GM12878 (cell line): ENCODE results near the gene PTPRM. TPM values are rescaled to one million over a fixed set of nuclear protein-coding genes. Genes with fewer than 3 reads are reported as not detected.

Experiments used
- ATAC-seq: fragments of 200-7000 bp; cut with Tn5 transposase; 3 replicates; pipeline ENCODE4 v1.9.1; 2020; ENCODE audit warnings: mild to moderate bottlenecking, moderate library complexity
- BruUV-seq: library from RNA; stranded (reverse); fragments of 400-500 nt; replicated peaks from 2 replicates; lab custom pipeline; 2021; lab: Mats Ljungman, UMichigan
- CTCF ChIA-PET: fragments of 300-600 bp; sonication (Branson Sonifier 250); formaldehyde crosslinking; extraction: SDS; loops from one replicate; lab custom pipeline; 2021; ENCODE audit warnings: inconsistent platforms; lab: Yijun Ruan, JAX
- POLR2A ChIA-PET: fragments of 350-600 bp; formaldehyde crosslinking; extraction: SDS; loops from one replicate; lab custom pipeline; 2021; ENCODE audit warnings: inconsistent platforms; lab: Charles Lee
- RAD21 ChIA-PET: fragments of 300-600 bp; sonication (Branson Sonifier 250); formaldehyde crosslinking; loops from one replicate; lab custom pipeline; 2023; ENCODE audit warnings: antibody characterized with exemption; ENCODE audit not compliant: unreplicated experiment; lab: Charles Lee
- SMC1A ChIA-PET: fragments of 300-600 bp; sonication (Branson Sonifier 250); formaldehyde crosslinking; loops from one replicate; lab custom pipeline; 2023; ENCODE audit not compliant: unreplicated experiment, uncharacterized antibody; lab: Charles Lee
- DNase-seq: peaks from one replicate; pipeline ENCODE4 v3.0.0-alpha.2; 2011; ENCODE audit warnings: low read depth, low spot score
- FAIRE-seq: peaks from 3 replicates; lab custom pipeline; 2011; peaks lifted over from hg19 to GRCh38; lab: Jason Lieb, UNC
- H2AFZ ChIP-seq: 2 replicates; pipeline ENCODE4 v1.6.0; 2011; ENCODE audit warnings: low read depth, low read length, control low read depth; ENCODE audit not compliant: control insufficient read depth
- H3K27ac ChIP-seq: 2 replicates; pipeline ENCODE4 v1.5.1; 2011; ENCODE audit warnings: control low read depth; ENCODE audit not compliant: control insufficient read depth, insufficient read depth
- H3K27me3 ChIP-seq, 2 experiments: replicated peaks in 1 of 2; 2 replicates each; pipeline versions ENCODE4 v1.6.0 to v1.6.1; 2011; ENCODE audit warnings: low read length in 1 of 2; ENCODE audit not compliant: control insufficient read depth in 2 of 2, insufficient read depth in 2 of 2
- H3K36me3 ChIP-seq, 2 experiments: 2 replicates each; pipeline ENCODE4 v1.5.1; 2011; ENCODE audit warnings: low read length in 1 of 2; ENCODE audit not compliant: control insufficient read depth in 2 of 2, insufficient read depth in 2 of 2
- H3K4me1 ChIP-seq: 2 replicates; pipeline ENCODE4 v1.6.1; 2011; ENCODE audit warnings: mild to moderate bottlenecking, low read length, moderate library complexity, mixed read lengths; ENCODE audit not compliant: control insufficient read depth, insufficient read depth
- H3K4me2 ChIP-seq: 2 replicates; pipeline ENCODE4 v1.6.0; 2011; ENCODE audit warnings: control low read depth; ENCODE audit not compliant: control insufficient read depth, insufficient read depth
- H3K4me3 ChIP-seq: fragments of 200-600 bp; sonication (generic); 2 replicates; pipeline ENCODE4 v1.5.1; 2016
- H3K79me2 ChIP-seq: 2 replicates; pipeline ENCODE4 v1.6.0; 2011; ENCODE audit warnings: low read length; ENCODE audit not compliant: control insufficient read depth, insufficient read depth
- H3K9ac ChIP-seq: 2 replicates; pipeline ENCODE4 v1.8.0; 2011; ENCODE audit warnings: low read length, control low read depth, mixed read lengths; ENCODE audit not compliant: control insufficient read depth, insufficient read depth
- H3K9me3 ChIP-seq: replicated peaks from 3 replicates; pipeline ENCODE4 v1.5.1; 2011; ENCODE audit warnings: mild to moderate bottlenecking, low read length; ENCODE audit not compliant: control insufficient read depth, insufficient read depth
- H4K20me1 ChIP-seq: 2 replicates; pipeline ENCODE4 v1.6.0; 2011; ENCODE audit not compliant: control insufficient read depth, insufficient read depth
- CHD2 ChIP-seq: IDR thresholded peaks from 2 replicates; pipeline ENCODE4 v1.6.1; 2011; ENCODE audit warnings: low read depth, low read length, improper control_type of control experiment, borderline replicate concordance
- ETV6 ChIP-seq, 2 experiments: fragments of 450-650 bp in 1 of 2; IDR thresholded peaks in 1 of 2; conservative IDR thresholded peaks in 1 of 2; 2 replicates each; pipeline ENCODE4 v1.6.1; 2014; ENCODE audit warnings: antibody characterized with exemption in 1 of 2, borderline replicate concordance in 1 of 2, low read depth in 1 of 2, mild to moderate bottlenecking in 1 of 2, moderate library complexity in 1 of 2
- HDAC2 ChIP-seq: fragments of 200-600 bp; sonication (generic); IDR thresholded peaks from 2 replicates; pipeline ENCODE4 v1.6.1; 2017
- IKZF1 ChIP-seq: fragments of 450-650 bp; conservative IDR thresholded peaks from 2 replicates; pipeline ENCODE4 v1.6.1; 2017; ENCODE audit warnings: antibody characterized with exemption, mild to moderate bottlenecking
- KDM1A ChIP-seq: fragments of 200-600 bp; sonication (generic); IDR thresholded peaks from 2 replicates; pipeline ENCODE4 v1.6.1; 2016; ENCODE audit warnings: borderline replicate concordance
- NFYA ChIP-seq: IDR thresholded peaks from 2 replicates; pipeline ENCODE4 v1.6.1; 2011; ENCODE audit warnings: low read depth, mild to moderate bottlenecking, low read length, improper control_type of control experiment, borderline replicate concordance
- RAD21 ChIP-seq: IDR thresholded peaks from 2 replicates; pipeline ENCODE4 v1.6.1; 2011; ENCODE audit warnings: mild to moderate bottlenecking, low read depth, low read length, moderate library complexity; ENCODE audit not compliant: insufficient read depth
- RAD51 ChIP-seq: fragments of 450-650 bp; IDR thresholded peaks from 2 replicates; pipeline ENCODE4 v1.6.1; 2016; ENCODE audit warnings: moderate library complexity, mild to moderate bottlenecking, inconsistent platforms
- SREBF2 ChIP-seq: IDR thresholded peaks from 2 replicates; pipeline ENCODE4 v1.6.1; 2012; ENCODE audit warnings: mild to moderate bottlenecking, low read length
- SUPT20H ChIP-seq: IDR thresholded peaks from 2 replicates; pipeline ENCODE4 v1.6.1; 2011; ENCODE audit warnings: low read depth, mild to moderate bottlenecking, low read length, moderate library complexity, borderline replicate concordance; ENCODE audit not compliant: control insufficient read depth
- ZSCAN29 ChIP-seq: fragments of 450-650 bp; IDR thresholded peaks from 2 replicates; pipeline ENCODE4 v1.6.1; 2017; ENCODE audit warnings: mild to moderate bottlenecking, moderate library complexity
- WGBS: methylation state at CpG from one replicate; pipeline ENCODE4 v1.1.6; 2016; ENCODE audit warnings: low lambda C conversion rate; ENCODE audit not compliant: insufficient replicate concordance, insufficient coverage; ENCODE audit errors: missing lambda C conversion rate; 5-methylcytosine and 5-hydroxymethylcytosine counted together
- in situ Hi-C: fragments of 300-500 bp; cut with MboI; formaldehyde crosslinking; loops from 9 replicates; pipeline ENCODE4 v1.14.3; 2018; ENCODE audit warnings: mixed read lengths
- intact Hi-C: fragments of 100-400 bp; cut with micrococcal nuclease; formaldehyde crosslinking; loops from one replicate; pipeline ENCODE4 v1.14.2; 2022; ENCODE audit not compliant: unreplicated experiment
- polyA plus RNA-seq, 11 experiments: library from polyadenylated mRNA; depleted of rRNA in 4 of 11; unstranded in 6 of 11; stranded (reverse) in 5 of 11; fragments of >200 nt; fragmentation: Nextera tagmentation in 4 of 11; fragmentation: Illumina TruSeq in 1 of 11; extraction: Ambion mirVana in 4 of 11; extraction: Trizol in 1 of 11; gene quantifications; 1 replicate in 1 of 11; 2 replicates in 10 of 11; pipeline versions ENCODE4 v1.2.1 to v1.2.3, GENCODE V29; 2011 to 2016; ENCODE audit warnings: inconsistent platforms in 2 of 11, missing spikeins in 2 of 11, low read depth in 1 of 11
- total RNA-seq, 4 experiments: library from RNA; depleted of rRNA in 3 of 4; stranded (reverse); fragments of >200 nt in 3 of 4; fragmentation: Illumina TruSeq in 1 of 4; extraction: Trizol in 1 of 4; gene quantifications; 2 replicates each; pipeline versions ENCODE4 v1.2.1 to v1.2.3, GENCODE V29; 2013 to 2021
- TF ChIP-seq, protein P1 (sequence below): fragments of 450-650 bp; formaldehyde crosslinking; IDR thresholded peaks from 2 replicates; pipeline ENCODE4 v1.4.0; 2022; ENCODE audit warnings: mild to moderate bottlenecking, moderate library complexity

PTPRM gene
- total and polyA plus RNA-seq, 10 of the 15 experiments (the other 5 are each of a cell fraction or from before 2014, with no cell fraction given), result 0.07 to 22.6 (median 0.60) TPM

DNA sequence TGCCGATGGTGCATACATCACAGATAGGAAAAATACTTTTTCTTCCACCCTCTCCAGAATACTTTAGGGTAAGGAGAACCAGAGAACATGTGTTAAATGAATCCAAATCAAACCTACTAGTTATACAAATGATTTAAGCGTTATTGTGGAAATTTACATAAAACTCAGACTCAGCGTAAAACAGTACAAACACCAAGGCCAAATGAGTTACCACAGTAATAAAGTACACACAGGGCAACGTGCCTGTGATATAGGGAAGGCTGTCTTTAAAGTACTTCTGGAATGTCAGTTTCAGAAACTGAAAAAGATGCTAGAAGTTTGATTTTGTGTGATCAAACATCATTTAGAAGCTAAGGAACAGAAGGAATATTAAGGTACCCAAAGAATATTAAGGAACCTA is 46.9 kb downstream of the PTPRM start:
- H3K9ac ChIP-seq, result no peak overlapping the region
- no peak for DNase-seq
- H4K20me1 ChIP-seq, result no peaks in the 10 kb centered on the region
- no peaks in the 10 kb centered on the region for H3K36me3 ChIP-seq
- no peak overlapping the region for H2AFZ ChIP-seq
- H3K79me2 ChIP-seq, result no peaks in the 10 kb centered on the region
- no peak for FAIRE-seq
- no TSS peak for BruUV-seq
- no peak overlapping the region for H3K4me3 ChIP-seq
- in situ Hi-C loops (no loop called here), intact Hi-C loops (no loop called here)
- no peak overlapping the region for H3K27ac ChIP-seq
- ATAC-seq, result no peak
- ChIA-PET POLR2A (no interaction called here), SMC1A (no interaction called here), RAD21 (no interaction called here), CTCF (no interaction called here)
- no peaks in the 10 kb centered on the region for H3K4me1 ChIP-seq
- H3K9me3 ChIP-seq, result no peaks in the 10 kb centered on the region
- no peak overlapping the region for H3K4me2 ChIP-seq
- H3K27me3 ChIP-seq, result no peaks in the 10 kb centered on the region
- TF ChIP-seq RAD51 (no peak), KDM1A (no peak), SUPT20H (no peak), HDAC2 (no peak), IKZF1 (no peak), ETV6 (conservative IDR thresholded peaks at IDR 0.05 in 1 of 2, IDR thresholded peaks at IDR 0.05 in 1 of 2; ENCODE audit: borderline replicate concordance in 1 of 2, low read depth in 1 of 2) (no peak), CHD2 (no peak), RAD21 (no peak), ZSCAN29 (no peak), SREBF2 (no peak), NFYA (no peak)
- TF ChIP-seq, protein P1, sequence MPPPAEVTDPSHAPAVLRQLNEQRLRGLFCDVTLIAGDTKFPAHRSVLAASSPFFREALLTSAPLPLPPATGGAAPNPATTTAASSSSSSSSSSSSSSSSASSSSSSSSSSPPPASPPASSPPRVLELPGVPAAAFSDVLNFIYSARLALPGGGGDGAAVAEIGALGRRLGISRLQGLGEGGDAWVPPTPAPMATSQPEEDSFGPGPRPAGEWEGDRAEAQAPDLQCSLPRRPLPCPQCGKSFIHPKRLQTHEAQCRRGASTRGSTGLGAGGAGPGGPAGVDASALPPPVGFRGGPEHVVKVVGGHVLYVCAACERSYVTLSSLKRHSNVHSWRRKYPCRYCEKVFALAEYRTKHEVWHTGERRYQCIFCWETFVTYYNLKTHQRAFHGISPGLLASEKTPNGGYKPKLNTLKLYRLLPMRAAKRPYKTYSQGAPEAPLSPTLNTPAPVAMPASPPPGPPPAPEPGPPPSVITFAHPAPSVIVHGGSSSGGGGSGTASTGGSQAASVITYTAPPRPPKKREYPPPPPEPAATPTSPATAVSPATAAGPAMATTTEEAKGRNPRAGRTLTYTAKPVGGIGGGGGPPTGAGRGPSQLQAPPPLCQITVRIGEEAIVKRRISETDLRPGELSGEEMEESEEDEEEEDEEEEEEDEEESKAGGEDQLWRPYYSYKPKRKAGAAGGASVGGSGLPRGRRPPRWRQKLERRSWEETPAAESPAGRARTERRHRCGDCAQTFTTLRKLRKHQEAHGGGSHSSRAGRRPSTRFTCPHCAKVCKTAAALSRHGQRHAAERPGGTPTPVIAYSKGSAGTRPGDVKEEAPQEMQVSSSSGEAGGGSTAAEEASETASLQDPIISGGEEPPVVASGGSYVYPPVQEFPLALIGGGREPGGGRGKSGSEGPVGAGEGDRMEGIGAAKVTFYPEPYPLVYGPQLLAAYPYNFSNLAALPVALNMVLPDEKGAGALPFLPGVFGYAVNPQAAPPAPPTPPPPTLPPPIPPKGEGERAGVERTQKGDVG (CRISPR knock-in tag), result no peak
- WGBS, result 36% methylated on average over 4 of the region's 4 CpGs
